DND-41 (cell line): ENCODE data around the gene TBC1D22A.

ENCODE experiments used
- CTCF ChIP-seq: IDR thresholded peaks from 2 replicates; pipeline ENCODE4 v1.5.1; 2012; ENCODE audit warnings: borderline replicate concordance, low read length, moderate library complexity, mild to moderate bottlenecking; ENCODE audit not compliant: poor library complexity, severe bottlenecking; ENCODE audit errors: extremely low read depth
- EZH2 ChIP-seq: IDR thresholded peaks from 3 replicates; pipeline ENCODE4 v1.6.1; 2012; ENCODE audit warnings: borderline replicate concordance, low read depth, mild to moderate bottlenecking, moderate library complexity, low read length, inconsistent platforms; ENCODE audit not compliant: severe bottlenecking

- no peak for TF ChIP-seq CTCF
- TF ChIP-seq EZH2 = no peak
These were observed 400.4 kb downstream of the TBC1D22A start for GRCh38 chr22:47162865-47163264.
